GM13976 (cell line): ENCODE data around the gene EDA2R.

Experiments
- DNase-seq: peaks from one replicate; pipeline ENCODE4 v3.0.0; 2012; ENCODE audit warnings: low spot score
- CTCF ChIP-seq: IDR thresholded peaks from 2 replicates; pipeline ENCODE4 v1.5.1; 2012; ENCODE audit warnings: borderline replicate concordance, mild to moderate bottlenecking; ENCODE audit not compliant: insufficient read depth; ENCODE audit errors: extremely low read depth, missing control alignments, control extremely low read depth
- in situ Hi-C: fragments of 300-500 bp; cut with MboI; formaldehyde crosslinking; loops from one replicate; pipeline ENCODE4 v1.12.0; 2022; ENCODE audit warnings: low sequenced_read_pairs, mixed read lengths, inconsistent platforms; ENCODE audit not compliant: unreplicated experiment

Gene EDA2R

GRCh38 chrX:66675541-66675940 lies 36.7 kb upstream of the EDA2R start:
- no peak for TF ChIP-seq CTCF
- DNase-seq = no peak
- in situ Hi-C loops = no loop called here

- TF ChIP-seq CTCF = no peak
- in situ Hi-C loops = no loop called here
- no peak for DNase-seq
These were observed 35.6 kb upstream of the EDA2R start for GRCh38 chrX:66674506-66674905.

GRCh38 chrX:66672106-66672505 lies 33.2 kb upstream of the EDA2R start:
- in situ Hi-C loops = no loop called here
- TF ChIP-seq CTCF = no peak
- no peak for DNase-seq

GRCh38 chrX:66654411-66654810 lies 15.5 kb upstream of the EDA2R start:
- in situ Hi-C loops = no loop called here
- DNase-seq = no peak
- TF ChIP-seq CTCF = no peak

- in situ Hi-C loops = no loop called here
- TF ChIP-seq CTCF = no peak
- DNase-seq = no peak
These were observed 3.5 kb downstream of the EDA2R start for GRCh38 chrX:66635360-66635759.

GRCh38 chrX:66634272-66634671 lies 4.6 kb downstream of the EDA2R start:
- in situ Hi-C loops = no loop called here
- no peak for TF ChIP-seq CTCF
- no peak for DNase-seq

GRCh38 chrX:66633541-66633940 lies 5.3 kb downstream of the EDA2R start:
- no peak for TF ChIP-seq CTCF
- in situ Hi-C loops = no loop called here
- DNase-seq = no peak
